Neural cell (in vitro differentiated cells): ENCODE data around the gene CMTM3. TPM values are rescaled to one million over a fixed set of nuclear protein-coding genes. Genes with fewer than 3 reads are reported as not detected.

Experiments used
- H2AFZ ChIP-seq: fragments of 200-600, 300-800 bp; sonication (generic), shearing (Covaris generic); 2 replicates; pipeline ENCODE4 v1.6.0; 2014; ENCODE audit warnings: low read depth, mild to moderate bottlenecking, antibody characterized with exemption, low read length, moderate library complexity
- H3F3A ChIP-seq: fragments of 200-600 bp; shearing (Covaris generic); 2 replicates; pipeline ENCODE4 v1.6.1; 2016; ENCODE audit warnings: mild to moderate bottlenecking, moderate library complexity, mixed read lengths, antibody characterized with exemption, low read length; ENCODE audit not compliant: insufficient read depth, poor library complexity, severe bottlenecking
- H3K27ac ChIP-seq: fragments of 200-600, 300-800 bp; sonication (generic), shearing (Covaris generic); 2 replicates; pipeline ENCODE4 v1.5.1; 2014; ENCODE audit warnings: mild to moderate bottlenecking, low read length, moderate library complexity
- H3K27me3 ChIP-seq: fragments of 300-800, 200-600 bp; sonication (generic), shearing (Covaris generic); 2 replicates; pipeline ENCODE4 v1.6.0; 2014; ENCODE audit warnings: mild to moderate bottlenecking, low read depth, low read length, moderate library complexity; ENCODE audit not compliant: insufficient read depth
- H3K36me3 ChIP-seq: fragments of 300-800, 200-600 bp; sonication (generic), shearing (Covaris generic); 2 replicates; pipeline ENCODE4 v1.5.1; 2014; ENCODE audit warnings: mild to moderate bottlenecking, antibody characterized with exemption, low read length, moderate library complexity; ENCODE audit not compliant: insufficient read depth
- H3K4me2 ChIP-seq: fragments of 300-800, 200-600 bp; sonication (generic), shearing (Covaris generic); 2 replicates; pipeline ENCODE4 v1.6.0; 2014; ENCODE audit warnings: mild to moderate bottlenecking, low read length
- H3K4me3 ChIP-seq: fragments of 300-800, 200-600 bp; sonication (generic), shearing (Covaris generic); 2 replicates; pipeline ENCODE4 v1.5.1; 2014; ENCODE audit warnings: mild to moderate bottlenecking, low read length, moderate library complexity
- H3K79me2 ChIP-seq: fragments of 200-600 bp; shearing (Covaris generic); replicated peaks from 2 replicates; pipeline ENCODE4 v1.6.0; 2014; ENCODE audit warnings: mild to moderate bottlenecking, low read length, moderate library complexity; ENCODE audit not compliant: insufficient read depth
- H3K9ac ChIP-seq: fragments of 300-800, 200-600 bp; sonication (generic), shearing (Covaris generic); 2 replicates; pipeline ENCODE4 v1.6.1; 2016; ENCODE audit warnings: mild to moderate bottlenecking, low read length, mixed read lengths
- H3K9me2 ChIP-seq: fragments of 200-600 bp; shearing (Covaris generic); 2 replicates; pipeline ENCODE4 v1.6.1; 2016; ENCODE audit warnings: mild to moderate bottlenecking, low read length, mixed read lengths; ENCODE audit not compliant: insufficient read depth
- H3K9me3 ChIP-seq: fragments of 200-600, 300-800 bp; sonication (generic), shearing (Covaris generic); 2 replicates; pipeline ENCODE4 v1.6.1; 2016; ENCODE audit warnings: mild to moderate bottlenecking, mixed run types, low read length, moderate library complexity, mixed read lengths
- H4K20me1 ChIP-seq: fragments of 200-600 bp; shearing (Covaris generic); 2 replicates; pipeline ENCODE4 v1.6.1; 2016; ENCODE audit warnings: mild to moderate bottlenecking, mixed run types; ENCODE audit not compliant: insufficient read depth
- CTCF ChIP-seq: fragments of 450-650 bp; IDR thresholded peaks from 2 replicates; pipeline ENCODE4 v1.5.1; 2014; ENCODE audit warnings: antibody characterized with exemption, mild to moderate bottlenecking, moderate library complexity; ENCODE audit not compliant: poor library complexity, severe bottlenecking
- EP300 ChIP-seq: fragments of 450-650 bp; conservative IDR thresholded peaks from 2 replicates; pipeline ENCODE4 v1.6.1; 2014; ENCODE audit warnings: antibody characterized with exemption, mild to moderate bottlenecking, moderate library complexity; ENCODE audit not compliant: poor library complexity, severe bottlenecking
- EZH2 ChIP-seq: fragments of 200-600, 300-800 bp; shearing (Covaris generic), sonication (generic); IDR thresholded peaks from 2 replicates; pipeline ENCODE4 v1.6.1; 2014; ENCODE audit warnings: antibody characterized with exemption, low read length, borderline replicate concordance, mild to moderate bottlenecking; ENCODE audit not compliant: insufficient read depth, poor library complexity, severe bottlenecking
- MXI1 ChIP-seq: fragments of 450-650 bp; conservative IDR thresholded peaks from 2 replicates; pipeline ENCODE4 v1.6.1; 2014; ENCODE audit warnings: antibody characterized with exemption, mild to moderate bottlenecking; ENCODE audit not compliant: poor library complexity, severe bottlenecking
- POLR2AphosphoS5 ChIP-seq: IDR thresholded peaks from 2 replicates; pipeline ENCODE4 v1.6.1; 2012
- RAD21 ChIP-seq: fragments of 450-650 bp; conservative IDR thresholded peaks from 2 replicates; pipeline ENCODE4 v1.6.1; 2014; ENCODE audit warnings: antibody characterized with exemption, mild to moderate bottlenecking, moderate library complexity
- REST ChIP-seq: IDR thresholded peaks from 2 replicates; pipeline ENCODE4 v1.6.1; 2012; ENCODE audit warnings: borderline replicate concordance
- SMC3 ChIP-seq: fragments of 450-650 bp; conservative IDR thresholded peaks from 2 replicates; pipeline ENCODE4 v1.6.1; 2014; ENCODE audit warnings: antibody characterized with exemption, mild to moderate bottlenecking, moderate library complexity; ENCODE audit not compliant: poor library complexity
- TAF1 ChIP-seq: IDR thresholded peaks from 2 replicates; pipeline ENCODE4 v1.6.1; 2012; ENCODE audit warnings: low read depth
- polyA plus RNA-seq: library from polyadenylated mRNA; depleted of rRNA; stranded (reverse); fragments of >200 nt; gene quantifications from 2 replicates; pipeline ENCODE4 v1.2.3, GENCODE V29; 2014

CMTM3 gene
- polyA plus RNA-seq, 1 donor from 2014 or later = 7.7 TPM

- peaks cover 4% of the 10 kb centered on the region for H3K36me3 ChIP-seq
- TF ChIP-seq TAF1 = no peak
- no peak for TF ChIP-seq POLR2AphosphoS5
- TF ChIP-seq EZH2 = no peak
- no peak for TF ChIP-seq RAD21
- TF ChIP-seq MXI1 = no peak
- H3K4me2 ChIP-seq = no peak overlapping the region
- H3K4me3 ChIP-seq = no peak overlapping the region
- H3K79me2 ChIP-seq = no peaks in the 10 kb centered on the region
- H3K27ac ChIP-seq = no peak overlapping the region
- no peaks in the 10 kb centered on the region for H3K9me2 ChIP-seq
- no peaks in the 10 kb centered on the region for H3F3A ChIP-seq
- H3K9ac ChIP-seq = no peak overlapping the region
- no peaks in the 10 kb centered on the region for H3K9me3 ChIP-seq
- H3K27me3 ChIP-seq = no peaks in the 10 kb centered on the region
- no peak overlapping the region for H2AFZ ChIP-seq
- no peaks in the 10 kb centered on the region for H4K20me1 ChIP-seq
Observed at GRCh38 chr16:66620429-66620795, 15.9 kb downstream of the CMTM3 start.

GRCh38 chr16:66621973-66622372 is 17.5 kb downstream of the CMTM3 start:
- Histone ChIP-seq H2AFZ (no peak overlapping the region), H3K27me3 (no peaks in the 10 kb centered on the region), H3K79me2 (no peaks in the 10 kb centered on the region), H3K4me2 (no peak overlapping the region), H3K27ac (no peak overlapping the region), H3F3A (no peaks in the 10 kb centered on the region), H3K9me3 (no peaks in the 10 kb centered on the region), H3K36me3 (peaks cover 4% of the 10 kb centered on the region), H3K9ac (no peak overlapping the region), H4K20me1 (no peaks in the 10 kb centered on the region), H3K4me3 (no peak overlapping the region), H3K9me2 (no peaks in the 10 kb centered on the region)
- TF ChIP-seq EZH2 (no peak), SMC3 (no peak), TAF1 (no peak), REST (no peak), CTCF (no peak), RAD21 (no peak), POLR2AphosphoS5 (no peak), EP300 (no peak), MXI1 (no peak)
